Measurements from ENCODE around the gene ARHGEF12.

GRCh38 chr11:120528749-120529148, 192.5 kb downstream of the ARHGEF12 start:
- TF ChIP-seq CTCF (IDR thresholded peaks at IDR 0.05): no peak
- TF ChIP-seq POLR2A (IDR thresholded peaks at IDR 0.05): no peak

Measured in sigmoid colon (tissue), 3 donors.